ENCODE data around the gene ERC2. TPM values are rescaled to one million over a fixed set of nuclear protein-coding genes. Genes with fewer than 3 reads are reported as not detected.

ERC2 gene
- total and polyA plus RNA-seq, 2 donors (not counting 3 experiments of a cell fraction or from before 2014, with no cell fraction given) = 5.6 to 15.5 TPM

DNA sequence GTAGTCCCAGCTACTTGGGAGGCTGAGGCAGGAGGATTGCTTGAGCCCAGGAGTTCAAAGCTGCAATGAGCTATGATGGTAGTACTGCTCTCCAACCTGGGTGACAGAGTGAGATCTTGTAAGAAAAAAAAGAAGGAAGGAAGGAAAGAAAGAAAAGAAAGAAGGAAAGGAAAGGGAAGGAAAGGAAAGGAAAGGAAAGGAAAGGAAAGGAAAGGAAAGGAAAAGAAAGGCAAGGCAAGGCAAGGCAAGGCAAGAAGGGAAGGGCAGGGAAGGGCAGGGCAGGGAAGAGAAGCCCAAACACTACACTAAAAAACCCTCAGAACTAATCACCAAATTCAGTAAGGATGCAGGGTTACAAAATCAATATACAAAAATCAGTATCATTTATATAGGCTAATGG, 341.6 kb downstream of the ERC2 start:
- H3K9me3 ChIP-seq (replicated peaks; ENCODE audit: control insufficient read depth, insufficient read depth, low read length) = no peaks in the 10 kb centered on the region
- H3K27me3 ChIP-seq (ENCODE audit: control insufficient read depth in 2 of 2, insufficient read depth in 2 of 2, low read length in 2 of 2) = no peaks in the 10 kb centered on the region
- no TSS peak for BruUV-seq (replicated peaks)
- H4K20me1 ChIP-seq (replicated peaks; ENCODE audit: control insufficient read depth, extremely low read depth, insufficient read depth, low read length) = no peaks in the 10 kb centered on the region
- no peaks in the 10 kb centered on the region for H3K79me2 ChIP-seq (ENCODE audit: control insufficient read depth, insufficient read depth, low read length)
- CTCF ChIA-PET = no interaction called here
- FAIRE-seq (no peak), DNase-seq (ENCODE audit: low read depth, low spot score) (no peak)
- H3K27ac ChIP-seq (ENCODE audit: insufficient read depth, low read depth, low read length) = no peak overlapping the region
- peaks cover 7% of the 10 kb centered on the region for H3K4me1 ChIP-seq (ENCODE audit: control insufficient read depth, extremely low read depth, insufficient read depth, low read length)
- no peaks in the 10 kb centered on the region for H3K36me3 ChIP-seq (ENCODE audit: control insufficient read depth in 2 of 2, extremely low read depth in 1 of 2, insufficient read depth in 2 of 2, low read length in 2 of 2)
- dilution Hi-C loops (cut with MboI; ENCODE audit: extremely low pct_ligation_motif_present, low sequenced_read_pairs) (no loop called here), intact Hi-C loops (cut with micrococcal nuclease) (no loop called here)
- no peak overlapping the region for H2AFZ ChIP-seq (ENCODE audit: low read depth, low read length)
- no peaks in the 10 kb centered on the region for H3K9me1 ChIP-seq (replicated peaks; ENCODE audit: control insufficient read depth, extremely low read depth, insufficient read depth, low read length)
- no peak overlapping the region for H3K4me3 ChIP-seq (replicated peaks in 1 of 3; ENCODE audit: insufficient read depth in 1 of 3, low read depth in 1 of 3, low read length in 3 of 3)
- TF ChIP-seq EZH2 (IDR thresholded peaks at IDR 0.05; ENCODE audit: borderline replicate concordance, low read depth, low read length, severe bottlenecking) (no peak), GATA2 (IDR thresholded peaks at IDR 0.05; ENCODE audit: insufficient read depth, insufficient read length, low read depth, low read length) (no peak), POLR2A (IDR thresholded peaks at IDR 0.05; ENCODE audit: low read depth, low read length) (no peak), MYC (IDR thresholded peaks at IDR 0.05; ENCODE audit: low read depth, low read length) (no peak)
- no peak overlapping the region for H3K4me2 ChIP-seq (ENCODE audit: insufficient read depth, low read length)
- POLR2A ChIA-PET = no interaction called here
- no peak overlapping the region for H3K9ac ChIP-seq (replicated peaks; ENCODE audit: extremely low read depth, insufficient read depth, low read length)

DNA sequence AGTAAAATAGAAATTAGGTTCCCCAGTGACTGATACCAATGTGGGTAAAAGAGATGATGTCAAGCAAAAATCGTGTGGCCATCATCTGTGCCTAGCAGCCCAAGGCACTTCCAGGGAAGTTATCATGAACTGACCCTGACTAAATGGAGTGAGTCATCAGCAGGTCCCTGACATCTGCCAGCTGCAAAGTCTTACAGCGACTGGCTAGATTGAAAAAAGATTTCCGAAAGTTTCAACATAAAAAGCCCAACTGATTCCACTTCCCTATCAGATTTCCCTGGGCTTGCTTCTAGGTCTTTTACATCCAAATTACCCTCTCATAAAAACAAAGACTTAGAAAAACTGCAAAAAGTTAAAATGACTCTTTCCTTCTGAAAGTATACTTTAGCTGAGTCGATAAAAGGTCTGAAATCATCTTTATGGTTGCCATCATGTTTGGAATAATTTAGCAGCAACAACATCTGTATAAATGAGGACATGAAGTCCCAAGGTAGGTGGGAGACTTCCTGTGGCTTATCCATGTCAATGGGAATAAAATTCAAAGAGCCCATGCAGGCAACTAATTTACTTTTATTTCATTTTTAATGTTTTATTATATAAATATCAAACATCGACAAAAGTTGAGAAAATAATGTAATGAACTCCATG, 342.8 kb downstream of the ERC2 start:
- dilution Hi-C loops (cut with MboI; ENCODE audit: extremely low pct_ligation_motif_present, low sequenced_read_pairs) = no loop called here
- H3K9ac ChIP-seq (replicated peaks; ENCODE audit: extremely low read depth, insufficient read depth, low read length) = no peak overlapping the region
- TF ChIP-seq MYC (IDR thresholded peaks at IDR 0.05; ENCODE audit: low read depth, low read length) = no peak
- TF ChIP-seq, protein P1, sequence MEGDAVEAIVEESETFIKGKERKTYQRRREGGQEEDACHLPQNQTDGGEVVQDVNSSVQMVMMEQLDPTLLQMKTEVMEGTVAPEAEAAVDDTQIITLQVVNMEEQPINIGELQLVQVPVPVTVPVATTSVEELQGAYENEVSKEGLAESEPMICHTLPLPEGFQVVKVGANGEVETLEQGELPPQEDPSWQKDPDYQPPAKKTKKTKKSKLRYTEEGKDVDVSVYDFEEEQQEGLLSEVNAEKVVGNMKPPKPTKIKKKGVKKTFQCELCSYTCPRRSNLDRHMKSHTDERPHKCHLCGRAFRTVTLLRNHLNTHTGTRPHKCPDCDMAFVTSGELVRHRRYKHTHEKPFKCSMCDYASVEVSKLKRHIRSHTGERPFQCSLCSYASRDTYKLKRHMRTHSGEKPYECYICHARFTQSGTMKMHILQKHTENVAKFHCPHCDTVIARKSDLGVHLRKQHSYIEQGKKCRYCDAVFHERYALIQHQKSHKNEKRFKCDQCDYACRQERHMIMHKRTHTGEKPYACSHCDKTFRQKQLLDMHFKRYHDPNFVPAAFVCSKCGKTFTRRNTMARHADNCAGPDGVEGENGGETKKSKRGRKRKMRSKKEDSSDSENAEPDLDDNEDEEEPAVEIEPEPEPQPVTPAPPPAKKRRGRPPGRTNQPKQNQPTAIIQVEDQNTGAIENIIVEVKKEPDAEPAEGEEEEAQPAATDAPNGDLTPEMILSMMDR (IDR thresholded peaks at IDR 0.05; ENCODE audit: extremely low read depth in 1 of 2, insufficient read depth in 1 of 2, low read depth in 1 of 2, low read length in 2 of 2) = no peak
- TF ChIP-seq, protein P2, sequence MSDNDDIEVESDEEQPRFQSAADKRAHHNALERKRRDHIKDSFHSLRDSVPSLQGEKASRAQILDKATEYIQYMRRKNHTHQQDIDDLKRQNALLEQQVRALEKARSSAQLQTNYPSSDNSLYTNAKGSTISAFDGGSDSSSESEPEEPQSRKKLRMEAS (IDR thresholded peaks at IDR 0.05; ENCODE audit: insufficient read depth, insufficient read length) = no peak
- TF ChIP-seq JUN (IDR thresholded peaks at IDR 0.05; ENCODE audit: borderline replicate concordance, insufficient read depth, insufficient read length, low read depth) = peak; percentile 74
- TF ChIP-seq FOS (IDR thresholded peaks at IDR 0.05; ENCODE audit: borderline replicate concordance, insufficient read depth, low read length) = peak; percentile 94
- TF ChIP-seq EZH2 (IDR thresholded peaks at IDR 0.05; ENCODE audit: borderline replicate concordance, low read depth, low read length, severe bottlenecking) = no peak
- no peak for TF ChIP-seq POLR2A (IDR thresholded peaks at IDR 0.05; ENCODE audit: low read depth, low read length)
- peak; percentile 19 for TF ChIP-seq POLR2AphosphoS5 (IDR thresholded peaks at IDR 0.05; ENCODE audit: insufficient read depth, low read depth, low read length)
- TF ChIP-seq GATA2 (IDR thresholded peaks at IDR 0.05; ENCODE audit: insufficient read depth, insufficient read length, low read depth, low read length) = peak; percentile 66
- peak; percentile 67 for DNase-seq (ENCODE audit: low read depth, low spot score)
- peaks cover 7% of the 10 kb centered on the region for H3K4me1 ChIP-seq (ENCODE audit: control insufficient read depth, extremely low read depth, insufficient read depth, low read length)
- H2AFZ ChIP-seq (ENCODE audit: low read depth, low read length) = no peak overlapping the region
- H3K79me2 ChIP-seq (ENCODE audit: control insufficient read depth, insufficient read depth, low read length) = no peaks in the 10 kb centered on the region
- intact Hi-C loops (cut with micrococcal nuclease) = no loop called here
- BruUV-seq (replicated peaks) = no TSS peak
- peak; percentile 79 for FAIRE-seq
- H4K20me1 ChIP-seq (replicated peaks; ENCODE audit: control insufficient read depth, extremely low read depth, insufficient read depth, low read length) = no peaks in the 10 kb centered on the region
- ChIA-PET CTCF (interaction anchor here (0.8 kb wide), 1 partner anchor 27 kb away, joined by 4 read pairs; no protein-coding TSS in a partner anchor), POLR2A (no interaction called here)
- peak overlapping the region; percentile 5 for H3K4me2 ChIP-seq (ENCODE audit: insufficient read depth, low read length)
- H3K4me3 ChIP-seq (replicated peaks in 1 of 3; ENCODE audit: insufficient read depth in 1 of 3, low read depth in 1 of 3, low read length in 3 of 3) = no peak overlapping the region
- H3K36me3 ChIP-seq (ENCODE audit: control insufficient read depth in 2 of 2, extremely low read depth in 1 of 2, insufficient read depth in 2 of 2, low read length in 2 of 2) = no peaks in the 10 kb centered on the region
- H3K27ac ChIP-seq (ENCODE audit: insufficient read depth, low read depth, low read length) = no peak overlapping the region
- H3K9me3 ChIP-seq (replicated peaks; ENCODE audit: control insufficient read depth, insufficient read depth, low read length) = no peaks in the 10 kb centered on the region
- no peaks in the 10 kb centered on the region for H3K9me1 ChIP-seq (replicated peaks; ENCODE audit: control insufficient read depth, extremely low read depth, insufficient read depth, low read length)
- no peaks in the 10 kb centered on the region for H3K27me3 ChIP-seq (ENCODE audit: control insufficient read depth in 2 of 2, insufficient read depth in 2 of 2, low read length in 2 of 2)
